HEK293 (cell line): Measurements from ENCODE around the gene PRR13.

Experiments used
- CTCF ChIP-seq: fragments of 450-650 bp; formaldehyde crosslinking; IDR thresholded peaks from 2 replicates; pipeline ENCODE4 v1.5.1; 2016; ENCODE audit warnings: missing biosample characterization, missing genetic modification characterization
- KLF1 ChIP-seq: fragments of 450-650 bp; formaldehyde crosslinking; IDR thresholded peaks from 2 replicates; pipeline ENCODE4 v1.5.1; 2016; ENCODE audit warnings: missing biosample characterization, missing genetic modification characterization

GRCh38 chr12:53472056-53472582 lies 30.6 kb downstream of the PRR13 start:
- TF ChIP-seq CTCF (tag by site-specific recombination) (no peak), KLF1 (no peak)
